ENCODE data around the gene NAV1. TPM values are rescaled to one million over a fixed set of nuclear protein-coding genes. Genes with fewer than 3 reads are reported as not detected.

Gene NAV1
- total RNA-seq, 4 donors from 2014 or later: 11.4 to 35.8 (median 18.0) TPM

- ATAC-seq: no peak
These were observed 29.1 kb upstream of the NAV1 start for GRCh38 chr1:201509601-201510374.

GRCh38 chr1:201510734-201511133 lies 28.2 kb upstream of the NAV1 start:
- Histone ChIP-seq H3K4me1 (peaks cover 10 to 63% (median 24%) of the 10 kb centered on the region in 3 donors), H3K27ac (peak overlapping the region in 3 of 4 donors; percentile 70 to 97 (median 97)), H3K27me3 (no peaks in the 10 kb centered on the region), H3K9me3 (no peaks in the 10 kb centered on the region), H3K4me3 (no peak overlapping the region), H3K36me3 (peaks cover 0 to 5% of the 10 kb centered on the region in 2 donors)
- no peak for TF ChIP-seq CTCF (IDR thresholded peaks at IDR 0.05)
- TF ChIP-seq EP300 (IDR thresholded peaks at IDR 0.05): no peak
- no peak for TF ChIP-seq POLR2A (IDR thresholded peaks at IDR 0.05)
- TF ChIP-seq POLR2AphosphoS5 (IDR thresholded peaks at IDR 0.05): no peak
- no peak for ATAC-seq
- 100% methylated on average over 1 of the region's 1 CpG for WGBS, 2 donors (ENCODE audit: low coverage in 1 of 2)

More at GRCh38 chr1:201509601-201510374, 29.1 kb upstream of the NAV1 start:
- peak overlapping the region; percentile 80 to 97 (median 97) for H3K27ac ChIP-seq
- H3K9me3 ChIP-seq: no peaks in the 10 kb centered on the region
- WGBS, 2 donors (ENCODE audit: low coverage in 1 of 2): 90 to 93% methylated on average over 2 of the region's 2 CpGs
- H3K36me3 ChIP-seq: peaks cover 0 to 4% of the 10 kb centered on the region in 2 donors
- H3K27me3 ChIP-seq: no peaks in the 10 kb centered on the region
- no peak overlapping the region for H3K4me3 ChIP-seq
- TF ChIP-seq EP300 (IDR thresholded peaks at IDR 0.05) (no peak), CTCF (IDR thresholded peaks at IDR 0.05) (no peak), POLR2AphosphoS5 (IDR thresholded peaks at IDR 0.05) (no peak), POLR2A (IDR thresholded peaks at IDR 0.05) (no peak)
- H3K4me1 ChIP-seq: peaks cover 10 to 72% (median 29%) of the 10 kb centered on the region in 3 donors

GRCh38 chr1:201511396-201511940 lies 27.5 kb upstream of the NAV1 start:
- Histone ChIP-seq H3K27me3 (no peaks in the 10 kb centered on the region), H3K4me3 (no peak overlapping the region), H3K9me3 (no peaks in the 10 kb centered on the region), H3K4me1 (peaks cover 10 to 57% (median 24%) of the 10 kb centered on the region in 3 donors), H3K27ac (peak overlapping the region; percentile 37 to 97 (median 84)), H3K36me3 (peaks cover 0 to 5% of the 10 kb centered on the region in 2 donors)
- 68 to 72% methylated on average over 5 to 6 of the region's 6 CpGs for WGBS, 2 donors (ENCODE audit: low coverage in 1 of 2)
- ATAC-seq: no peak
- TF ChIP-seq EP300 (IDR thresholded peaks at IDR 0.05) (no peak), POLR2AphosphoS5 (IDR thresholded peaks at IDR 0.05) (no peak), CTCF (IDR thresholded peaks at IDR 0.05) (no peak), POLR2A (IDR thresholded peaks at IDR 0.05) (no peak)

GRCh38 chr1:201511941-201512539 lies 26.9 kb upstream of the NAV1 start:
- 0 to 6% methylated on average over 1 to 2 of the region's 6 CpGs for WGBS, 2 donors (ENCODE audit: low coverage in 1 of 2)
- peaks cover 10 to 56% (median 24%) of the 10 kb centered on the region in 3 donors for H3K4me1 ChIP-seq
- peak overlapping the region; percentile 37 to 97 (median 84) for H3K27ac ChIP-seq
- peak; percentile 54 for ATAC-seq
- H3K9me3 ChIP-seq: no peaks in the 10 kb centered on the region
- H3K27me3 ChIP-seq: no peaks in the 10 kb centered on the region
- peaks cover 0 to 5% of the 10 kb centered on the region in 2 donors for H3K36me3 ChIP-seq
- TF ChIP-seq POLR2AphosphoS5 (IDR thresholded peaks at IDR 0.05) (no peak), EP300 (IDR thresholded peaks at IDR 0.05) (no peak), CTCF (IDR thresholded peaks at IDR 0.05) (no peak), POLR2A (IDR thresholded peaks at IDR 0.05) (no peak)
- H3K4me3 ChIP-seq: no peak overlapping the region
